Tibial artery (tissue), 4 donors: ENCODE data around the gene ATP1B4.

Experiments used
- DNase-seq, 2 donors: peaks; one replicate each; pipeline ENCODE4 v3.0.0-alpha.2; 2019
- H3K27ac ChIP-seq, 2 donors: fragments of 200-600 bp; sonication (generic) in 1 of 2; 1 replicate in 1 of 2; 2 replicates in 1 of 2; pipeline ENCODE4 v1.5.1; 2018 to 2019; ENCODE audit warnings: mild to moderate bottlenecking in 1 of 2
- H3K27me3 ChIP-seq, 2 donors: fragments of 200-600 bp; sonication (generic) in 1 of 2; one replicate each; pipeline versions ENCODE4 v1.5.1 to v1.6.0; 2016 to 2019
- H3K36me3 ChIP-seq, 3 donors: fragments of 200-600 bp; sonication (generic) in 2 of 3; one replicate each; pipeline ENCODE4 v1.5.1; 2016 to 2019; ENCODE audit warnings: mild to moderate bottlenecking in 2 of 3
- H3K4me1 ChIP-seq, 4 donors: fragments of 200-600 bp; sonication (generic) in 2 of 4; 1 replicate in 3 of 4; 2 replicates in 1 of 4; pipeline ENCODE4 v1.5.1; 2016 to 2019
- H3K4me3 ChIP-seq, 2 donors: fragments of 200-600 bp; sonication (generic) in 1 of 2; 1 replicate in 1 of 2; 2 replicates in 1 of 2; pipeline ENCODE4 v1.5.1; 2018 to 2019; ENCODE audit warnings: mild to moderate bottlenecking in 2 of 2
- H3K9me3 ChIP-seq, 3 donors: fragments of 200-600 bp; sonication (generic) in 1 of 3; one replicate each; pipeline ENCODE4 v1.5.1; 2016 to 2019
- CTCF ChIP-seq, 2 experiments: fragments of 200-600 bp in 1 of 2; fragments of 450-650 bp in 1 of 2; IDR thresholded peaks; one replicate each; pipeline ENCODE4 v1.5.1; 2017 to 2019; ENCODE audit warnings: antibody characterized with exemption in 2 of 2, mild to moderate bottlenecking in 1 of 2, moderate library complexity in 1 of 2
- intact Hi-C: fragments of 100-400 bp; cut with DNase I; formaldehyde crosslinking; loops from one replicate; pipeline ENCODE4 v1.15.0; 2023; ENCODE audit warnings: low total_unique reads

Gene ATP1B4

DNA sequence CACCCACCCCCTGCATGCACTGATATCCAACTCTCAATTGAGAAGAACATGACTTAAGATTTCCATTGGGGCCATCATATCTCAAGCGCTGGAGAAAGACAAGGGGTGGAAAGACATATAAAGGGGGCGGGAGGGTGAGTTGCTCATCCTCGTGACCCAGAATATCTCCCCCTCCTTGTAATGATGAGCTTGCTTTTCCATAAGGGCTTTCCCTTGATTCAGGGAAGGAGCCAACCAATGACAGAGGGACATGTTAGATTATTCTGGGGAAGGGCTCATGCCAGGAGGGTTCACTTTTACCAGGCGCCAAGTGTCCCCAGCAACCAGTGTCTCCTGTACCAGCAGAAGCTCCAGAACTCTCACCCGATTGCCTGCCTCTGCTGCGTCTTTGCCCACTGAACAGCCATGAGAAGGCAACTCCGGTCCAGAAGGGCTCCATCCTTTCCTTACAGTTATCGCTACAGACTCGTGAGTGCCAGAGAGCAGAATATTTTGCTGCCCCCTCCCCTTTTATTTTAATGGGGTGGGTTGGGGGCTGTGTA lies at the start of gene ATP1B4:
TSS of gene ATP1B4 (plus strand) at position 326 of the 542 bp plus-strand sequence. CDS start at position 406, 80 bp downstream.
- no peaks in the 10 kb centered on the region for H3K36me3 ChIP-seq
- DNase-seq, result no peak
- H3K9me3 ChIP-seq, result no peaks in the 10 kb centered on the region
- intact Hi-C loops, result no loop called here
- no peaks in the 10 kb centered on the region for H3K27me3 ChIP-seq
- H3K4me3 ChIP-seq, result no peak within 1 kb of the TSS
- H3K4me1 ChIP-seq, result no peaks in the 10 kb centered on the region
- TF ChIP-seq CTCF (IDR thresholded peaks at IDR 0.05), result no peak
- H3K27ac ChIP-seq, result no peak within 1 kb of the TSS

DNA sequence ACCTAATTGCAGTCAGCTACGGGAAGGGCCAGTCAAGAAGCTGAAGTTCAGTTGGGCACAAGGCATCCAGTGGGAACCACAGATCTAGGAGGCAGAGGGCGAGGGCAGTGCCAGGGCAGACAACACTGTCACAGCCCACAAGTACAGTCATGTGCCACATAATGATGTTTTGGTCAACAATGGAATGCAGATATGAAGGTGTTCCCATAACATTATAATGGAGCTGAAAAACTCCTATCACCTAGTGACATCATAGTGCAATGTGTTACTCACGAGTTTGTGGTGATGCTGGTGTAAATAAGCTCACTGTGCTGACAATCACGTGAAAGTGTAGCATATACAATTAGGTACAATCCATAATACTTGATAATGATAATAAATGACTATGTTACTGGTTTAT lies 46.1 kb upstream of the ATP1B4 start:
- DNase-seq, result no peak
- H3K4me1 ChIP-seq, result peaks cover 0 to 7% (median 3%) of the 10 kb centered on the region in 4 donors
- H3K27me3 ChIP-seq, result peaks cover 0 to 8% of the 10 kb centered on the region in 2 donors
- no peak for TF ChIP-seq CTCF (IDR thresholded peaks at IDR 0.05)
- intact Hi-C loops, result no loop called here
- no peaks in the 10 kb centered on the region for H3K9me3 ChIP-seq
- no peak overlapping the region for H3K27ac ChIP-seq
- no peaks in the 10 kb centered on the region for H3K36me3 ChIP-seq
- no peak overlapping the region for H3K4me3 ChIP-seq

DNA sequence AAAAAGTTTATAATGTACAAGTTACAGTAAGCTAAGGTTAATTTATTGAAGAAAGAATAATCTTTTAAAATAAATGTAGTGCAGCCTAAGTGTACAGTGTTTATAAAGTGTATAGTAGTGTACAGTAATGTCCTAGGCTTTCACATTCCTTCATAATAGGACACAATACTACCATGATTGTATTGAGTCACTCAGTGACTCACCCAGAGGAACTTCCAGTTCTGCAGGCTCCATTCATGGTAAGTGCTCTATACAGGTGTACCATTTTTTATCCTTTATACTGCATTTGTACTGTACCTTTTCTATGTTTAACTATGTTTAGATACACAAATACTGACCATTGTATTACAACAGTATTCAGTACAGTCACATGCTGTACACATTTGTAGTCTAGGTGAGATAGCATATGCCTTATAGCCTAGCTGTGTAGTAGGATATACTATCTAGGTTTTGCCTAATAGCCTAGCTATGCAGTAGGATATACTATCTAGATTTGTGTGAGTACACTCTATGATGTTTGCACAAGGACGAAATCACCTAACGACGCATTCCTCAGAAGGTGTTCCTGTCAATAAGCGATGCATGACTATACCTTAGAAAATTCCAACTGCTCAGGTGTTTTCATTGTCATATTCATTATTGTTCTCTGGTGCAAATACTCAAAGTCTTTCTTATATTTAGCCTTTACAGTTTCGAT lies 45.2 kb upstream of the ATP1B4 start:
- no peak for DNase-seq
- Histone ChIP-seq H3K27me3 (no peaks in the 10 kb centered on the region), H3K27ac (no peak overlapping the region), H3K4me1 (no peaks in the 10 kb centered on the region), H3K36me3 (no peaks in the 10 kb centered on the region), H3K9me3 (no peaks in the 10 kb centered on the region), H3K4me3 (no peak overlapping the region)
- no peak for TF ChIP-seq CTCF (IDR thresholded peaks at IDR 0.05)
- intact Hi-C loops, result no loop called here

DNA sequence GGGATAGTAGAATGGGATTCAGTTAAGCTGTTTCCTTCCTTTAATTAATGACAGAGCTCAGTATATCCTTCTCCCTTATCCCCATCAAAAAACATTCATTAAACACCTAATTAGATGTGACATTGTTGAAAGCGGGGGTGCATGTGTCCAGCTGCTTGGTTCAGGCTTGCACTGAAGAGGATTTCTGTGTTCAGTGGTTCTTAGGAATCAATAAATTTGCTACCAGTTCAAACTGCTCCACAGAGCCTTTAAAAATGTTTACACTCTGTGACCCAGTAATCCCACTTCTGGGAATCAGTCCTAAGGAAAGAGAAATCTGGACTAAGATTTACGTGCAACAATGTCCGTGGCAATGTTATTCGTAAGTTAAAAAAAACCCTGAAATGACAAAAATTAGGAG lies 43.5 kb upstream of the ATP1B4 start:
- DNase-seq, result no peak
- Histone ChIP-seq H3K4me3 (no peak overlapping the region), H3K27me3 (no peaks in the 10 kb centered on the region), H3K27ac (no peak overlapping the region), H3K9me3 (no peaks in the 10 kb centered on the region), H3K4me1 (no peaks in the 10 kb centered on the region), H3K36me3 (no peaks in the 10 kb centered on the region)
- TF ChIP-seq CTCF (IDR thresholded peaks at IDR 0.05), result no peak
- intact Hi-C loops, result no loop called here

DNA sequence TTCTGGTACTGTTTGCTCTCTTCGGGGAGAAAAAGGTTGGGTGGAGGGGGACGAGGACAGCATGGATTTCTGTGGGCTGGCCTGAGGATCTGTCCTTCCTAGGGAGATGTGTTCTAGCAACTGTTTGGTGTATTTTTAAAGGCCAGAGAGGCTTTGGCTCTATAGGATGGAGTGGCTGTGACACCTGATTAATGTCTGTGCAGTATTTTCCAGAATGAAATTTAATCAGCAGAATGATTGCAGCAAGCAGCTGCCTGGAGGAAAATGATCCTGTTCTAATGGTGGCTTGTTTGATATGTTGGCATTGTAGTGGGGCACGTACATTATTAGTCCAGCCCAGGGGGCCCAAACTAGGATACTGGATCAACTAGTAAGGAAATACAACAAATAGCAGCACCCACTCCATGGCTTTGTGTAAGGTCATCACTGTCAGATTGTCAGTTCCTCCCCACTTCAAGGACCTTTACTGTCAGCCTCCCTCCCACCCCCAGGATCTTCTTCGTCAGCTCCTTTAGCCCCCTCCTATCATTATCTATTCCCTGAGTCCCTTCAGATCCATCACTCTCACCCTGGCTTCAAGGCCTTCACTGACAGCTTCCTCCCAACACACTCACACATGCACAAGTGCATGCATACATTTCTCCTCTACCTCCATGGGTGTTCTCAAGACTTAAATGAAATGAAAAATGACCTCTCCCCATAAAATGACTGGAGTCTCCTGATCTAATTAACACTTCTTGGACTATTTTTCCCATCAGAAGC lies 40.2 kb upstream of the ATP1B4 start:
- Histone ChIP-seq H3K27ac (no peak overlapping the region), H3K9me3 (no peaks in the 10 kb centered on the region), H3K27me3 (no peaks in the 10 kb centered on the region), H3K36me3 (no peaks in the 10 kb centered on the region), H3K4me3 (no peak overlapping the region), H3K4me1 (no peaks in the 10 kb centered on the region)
- intact Hi-C loops, result no loop called here
- DNase-seq, result no peak
- no peak for TF ChIP-seq CTCF (IDR thresholded peaks at IDR 0.05)
